ENCODE measurements around the gene KRTAP10-8.

- TF ChIP-seq CTCF (IDR thresholded peaks at IDR 0.05) (no peak), POLR2A (IDR thresholded peaks at IDR 0.05) (no peak)
These were observed 7.0 kb downstream of the KRTAP10-8 start for GRCh38 chr21:44618909-44619308.
